ENCODE measurements around the gene TPRG1. TPM values are rescaled to one million over a fixed set of nuclear protein-coding genes. Genes with fewer than 3 reads are reported as not detected.

The TPRG1 gene
- total and polyA plus RNA-seq, 2 experiments from 2014 or later, result 0.43 TPM; not detected in 1

DNA sequence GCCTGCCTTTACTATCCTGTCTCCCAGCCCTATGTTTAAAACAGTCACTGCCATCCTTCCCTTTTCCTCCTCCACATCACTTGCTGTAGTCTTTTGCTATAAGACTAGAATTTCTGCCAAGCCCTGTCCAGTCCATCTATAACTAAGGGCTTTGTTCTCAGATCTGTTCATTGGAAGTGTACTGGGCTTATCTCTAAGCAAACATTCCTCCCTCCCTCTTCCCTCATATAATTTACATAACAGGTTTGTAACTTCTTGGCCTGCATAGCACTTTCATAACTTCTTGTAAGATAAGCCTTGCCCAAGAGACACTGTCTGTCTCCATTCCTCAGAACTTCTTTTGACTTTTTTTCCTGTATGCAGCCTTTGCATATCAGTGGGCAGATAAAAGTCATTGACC is 16.7 kb downstream of the TPRG1 start:
- Histone ChIP-seq H3K27me3 (no peaks in the 10 kb centered on the region), H3K9me3 (ENCODE audit: low read depth) (no peaks in the 10 kb centered on the region), H3K4me2 (peak overlapping the region; percentile 46), H3K9me2 (replicated peaks; ENCODE audit: insufficient read depth) (no peaks in the 10 kb centered on the region), H3K4me3 (no peak overlapping the region), H3K79me2 (no peaks in the 10 kb centered on the region), H3K36me3 (replicated peaks; ENCODE audit: insufficient read depth, low read depth) (no peaks in the 10 kb centered on the region), H2AFZ (no peak overlapping the region), H4K20me1 (ENCODE audit: insufficient read depth, poor library complexity, severe bottlenecking) (no peaks in the 10 kb centered on the region), H3K27ac (peak overlapping the region; percentile 43), H3K4me1 (ENCODE audit: insufficient read depth) (peaks cover 9% of the 10 kb centered on the region)
- peak; percentile 66 for DNase-seq (ENCODE audit: low spot score)
- no peak for TF ChIP-seq EZH2phosphoT487 (IDR thresholded peaks at IDR 0.05; ENCODE audit: low read depth, severe bottlenecking, unreplicated experiment)
- TF ChIP-seq EZH2 (IDR thresholded peaks at IDR 0.05; ENCODE audit: borderline replicate concordance), result no peak
- no peak for TF ChIP-seq CTCF (IDR thresholded peaks at IDR 0.05; ENCODE audit: poor library complexity)

DNA sequence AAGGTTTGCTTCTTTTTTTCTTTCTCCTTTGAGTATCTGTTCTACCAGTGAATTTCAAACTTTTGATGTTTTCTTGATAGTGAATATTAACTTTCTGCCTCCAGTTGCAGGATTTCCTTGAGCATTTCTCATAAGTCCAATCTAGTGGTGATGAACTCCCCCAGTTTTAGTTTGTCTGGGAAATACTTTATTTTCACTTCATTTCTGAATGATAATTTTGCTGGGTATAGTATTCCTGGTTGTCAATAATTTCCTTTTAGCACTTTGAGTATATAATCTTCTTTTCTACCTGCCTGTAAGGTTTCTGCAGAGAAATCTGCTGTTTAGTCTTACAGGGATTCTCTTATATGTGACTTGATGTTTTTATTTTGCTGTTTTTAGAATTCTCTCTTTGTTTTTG is 21.0 kb downstream of the TPRG1 start:
- Histone ChIP-seq H4K20me1 (ENCODE audit: insufficient read depth, poor library complexity, severe bottlenecking) (no peaks in the 10 kb centered on the region), H3K27ac (no peak overlapping the region), H3K27me3 (no peaks in the 10 kb centered on the region), H3K36me3 (replicated peaks; ENCODE audit: insufficient read depth, low read depth) (no peaks in the 10 kb centered on the region), H3K9me3 (ENCODE audit: low read depth) (no peaks in the 10 kb centered on the region), H3K4me2 (no peak overlapping the region), H3K4me1 (ENCODE audit: insufficient read depth) (peaks cover 7% of the 10 kb centered on the region), H2AFZ (no peak overlapping the region), H3K79me2 (no peaks in the 10 kb centered on the region), H3K9me2 (replicated peaks; ENCODE audit: insufficient read depth) (no peaks in the 10 kb centered on the region), H3K4me3 (no peak overlapping the region)
- no peak for TF ChIP-seq CTCF (IDR thresholded peaks at IDR 0.05; ENCODE audit: poor library complexity)
- no peak for TF ChIP-seq EZH2 (IDR thresholded peaks at IDR 0.05; ENCODE audit: borderline replicate concordance)
- TF ChIP-seq EZH2phosphoT487 (IDR thresholded peaks at IDR 0.05; ENCODE audit: low read depth, severe bottlenecking, unreplicated experiment), result no peak
- DNase-seq (ENCODE audit: low spot score), result no peak

GRCh38 chr3:189195302-189195701 is 23.5 kb downstream of the TPRG1 start:
- no peak overlapping the region for H3K27ac ChIP-seq
- H3K4me3 ChIP-seq, result no peak overlapping the region
- H3K4me2 ChIP-seq, result no peak overlapping the region
- H3K9me3 ChIP-seq (ENCODE audit: low read depth), result no peaks in the 10 kb centered on the region
- no peaks in the 10 kb centered on the region for H3K27me3 ChIP-seq
- no peak for DNase-seq (ENCODE audit: low spot score)
- H2AFZ ChIP-seq, result no peak overlapping the region
- TF ChIP-seq EZH2 (IDR thresholded peaks at IDR 0.05; ENCODE audit: borderline replicate concordance) (no peak), CTCF (IDR thresholded peaks at IDR 0.05; ENCODE audit: poor library complexity) (no peak), EZH2phosphoT487 (IDR thresholded peaks at IDR 0.05; ENCODE audit: low read depth, severe bottlenecking, unreplicated experiment) (no peak)
- H4K20me1 ChIP-seq (ENCODE audit: insufficient read depth, poor library complexity, severe bottlenecking), result no peaks in the 10 kb centered on the region
- WGBS (ENCODE audit: low lambda C conversion rate, missing lambda C conversion rate), result 91% methylated on average over 5 of the region's 5 CpGs
- no peaks in the 10 kb centered on the region for H3K9me2 ChIP-seq (replicated peaks; ENCODE audit: insufficient read depth)
- H3K4me1 ChIP-seq (ENCODE audit: insufficient read depth), result no peaks in the 10 kb centered on the region
- H3K36me3 ChIP-seq (replicated peaks; ENCODE audit: insufficient read depth, low read depth), result no peaks in the 10 kb centered on the region
- no peaks in the 10 kb centered on the region for H3K79me2 ChIP-seq

DNA sequence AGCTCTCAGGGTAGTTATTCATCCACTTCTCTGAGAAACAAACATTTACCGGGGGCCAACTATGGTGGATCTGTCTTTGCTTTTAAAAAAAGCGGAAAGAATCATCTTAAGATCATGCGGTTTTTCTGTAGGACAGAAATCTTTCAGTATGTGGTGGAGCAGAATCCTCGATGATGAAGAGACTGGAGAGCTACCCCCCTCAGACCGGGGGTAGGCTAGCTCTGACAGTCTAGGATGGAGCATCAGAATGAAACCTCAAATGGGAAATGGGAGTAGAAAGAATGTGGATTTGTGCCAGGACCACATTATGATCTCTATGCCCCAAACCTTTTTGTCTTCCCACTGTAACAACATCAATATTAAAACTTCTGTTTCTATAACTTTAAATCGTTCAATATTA is 30.3 kb downstream of the TPRG1 start:
- Histone ChIP-seq H3K79me2 (no peaks in the 10 kb centered on the region), H3K9me3 (ENCODE audit: low read depth) (no peaks in the 10 kb centered on the region), H4K20me1 (ENCODE audit: insufficient read depth, poor library complexity, severe bottlenecking) (no peaks in the 10 kb centered on the region), H2AFZ (no peak overlapping the region), H3K36me3 (replicated peaks; ENCODE audit: insufficient read depth, low read depth) (no peaks in the 10 kb centered on the region), H3K4me1 (ENCODE audit: insufficient read depth) (no peaks in the 10 kb centered on the region), H3K27me3 (no peaks in the 10 kb centered on the region), H3K4me2 (no peak overlapping the region), H3K9me2 (replicated peaks; ENCODE audit: insufficient read depth) (no peaks in the 10 kb centered on the region), H3K4me3 (no peak overlapping the region), H3K27ac (no peak overlapping the region)
- TF ChIP-seq EZH2phosphoT487 (IDR thresholded peaks at IDR 0.05; ENCODE audit: low read depth, severe bottlenecking, unreplicated experiment), result no peak
- no peak for TF ChIP-seq CTCF (IDR thresholded peaks at IDR 0.05; ENCODE audit: poor library complexity)
- TF ChIP-seq EZH2 (IDR thresholded peaks at IDR 0.05; ENCODE audit: borderline replicate concordance), result no peak
- DNase-seq (ENCODE audit: low spot score), result no peak
- WGBS (ENCODE audit: low lambda C conversion rate, missing lambda C conversion rate), result 88% methylated on average over 6 of the region's 6 CpGs

All from hepatocyte (in vitro differentiated cells).